Left lung (tissue), 10 donors: ENCODE measurements around the gene MAPT. TPM values are rescaled to one million over a fixed set of nuclear protein-coding genes. Genes with fewer than 3 reads are reported as not detected.

Source experiments
- ATAC-seq: fragments of 200-7000 bp; cut with Tn5 transposase; one replicate; pipeline ENCODE4 v1.9.1; 2020; ENCODE audit warnings: moderate library complexity
- DNase-seq, 4 donors: peaks; one replicate each; pipeline ENCODE4 v3.0.0-alpha.2; 2013 to 2020
- H3K27ac ChIP-seq, 2 donors: fragments of 200-600 bp; sonication (generic) in 1 of 2; one replicate each; pipeline versions ENCODE4 v1.5.0 to v1.8.0; 2020 to 2021
- H3K27me3 ChIP-seq, 2 donors: fragments of 200-600 bp; sonication (generic) in 1 of 2; one replicate each; pipeline versions ENCODE4 v1.5.0 to v1.8.0; 2020 to 2021
- H3K36me3 ChIP-seq, 2 donors: fragments of 200-600 bp; sonication (generic) in 1 of 2; one replicate each; pipeline versions ENCODE4 v1.5.0 to v1.8.0; 2020 to 2021
- H3K4me1 ChIP-seq, 2 donors: fragments of 200-600 bp; one replicate each; pipeline ENCODE4 v1.8.0; 2021
- H3K4me3 ChIP-seq, 2 donors: fragments of 200-600 bp; sonication (generic) in 1 of 2; one replicate each; pipeline versions ENCODE4 v1.5.0 to v1.8.0; 2020 to 2021; ENCODE audit warnings: mild to moderate bottlenecking in 1 of 2
- H3K9me3 ChIP-seq, 2 donors: fragments of 200-600 bp; sonication (generic) in 1 of 2; one replicate each; pipeline versions ENCODE4 v1.5.0 to v1.8.0; 2020 to 2021
- CTCF ChIP-seq, 2 donors: fragments of 200-600 bp; sonication (generic) in 1 of 2; IDR thresholded peaks; one replicate each; pipeline versions ENCODE4 v1.5.0 to v1.8.0; 2021; ENCODE audit warnings: antibody characterized with exemption in 2 of 2
- intact Hi-C, 2 donors: fragments of 100-400 bp; cut with DNase I; formaldehyde crosslinking; loops; one replicate each; pipeline versions ENCODE4 v1.11.2 to v1.14.2; 2022
- polyA plus RNA-seq, 6 donors: library from polyadenylated mRNA; unstranded; fragments of 120-200 nt; gene quantifications; one replicate each; pipeline ENCODE4 v1.2.1, GENCODE V29; 2013; ENCODE audit not compliant: insufficient read length in 6 of 6
- total RNA-seq, 2 donors: library from RNA; stranded (reverse); fragmentation: NEBNext Ultra II Directional; extraction: Animal tissue kit (Norgen Biotek cat#: 25700); gene quantifications; one replicate each; pipeline ENCODE4 v1.2.1, GENCODE V29; 2021
- donor health status: DM: no; HTN: yes; CAD: no.
- donor health status: DM: no; HTN: no; CAD: no.

Gene MAPT
- total and polyA plus RNA-seq, 8 donors = 0.99 to 7.7 (median 5.5) TPM

- H3K4me1 ChIP-seq = no peaks in the 10 kb centered on the region
- H3K9me3 ChIP-seq = no peaks in the 10 kb centered on the region
- peaks cover 0 to 4% of the 10 kb centered on the region in 2 donors for H3K27me3 ChIP-seq
- no peak overlapping the region for H3K4me3 ChIP-seq
- no peaks in the 10 kb centered on the region for H3K36me3 ChIP-seq
- DNase-seq (no peak), ATAC-seq (no peak)
- no peak for TF ChIP-seq CTCF (IDR thresholded peaks at IDR 0.05)
- intact Hi-C loops = no loop called here
- H3K27ac ChIP-seq = no peak overlapping the region
Observed at GRCh38 chr17:46007461-46007965, 113.2 kb downstream of the MAPT start.

GRCh38 chr17:46008591-46008990 is 114.2 kb downstream of the MAPT start:
- DNase-seq (no peak), ATAC-seq (no peak)
- Histone ChIP-seq H3K27me3 (peaks cover 0 to 4% of the 10 kb centered on the region in 2 donors), H3K9me3 (no peaks in the 10 kb centered on the region), H3K4me3 (no peak overlapping the region), H3K36me3 (no peaks in the 10 kb centered on the region), H3K4me1 (no peaks in the 10 kb centered on the region), H3K27ac (no peak overlapping the region)
- intact Hi-C loops = no loop called here
- no peak for TF ChIP-seq CTCF (IDR thresholded peaks at IDR 0.05)

GRCh38 chr17:46009681-46010596 is 115.6 kb downstream of the MAPT start:
- DNase-seq (no peak), ATAC-seq (no peak)
- Histone ChIP-seq H3K36me3 (no peaks in the 10 kb centered on the region), H3K4me1 (no peaks in the 10 kb centered on the region), H3K9me3 (no peaks in the 10 kb centered on the region), H3K27me3 (peaks cover 0 to 4% of the 10 kb centered on the region in 2 donors), H3K27ac (no peak overlapping the region), H3K4me3 (no peak overlapping the region)
- intact Hi-C loops = no loop called here
- no peak for TF ChIP-seq CTCF (IDR thresholded peaks at IDR 0.05)

GRCh38 chr17:46010597-46011186 is 116.3 kb downstream of the MAPT start:
- TF ChIP-seq CTCF (IDR thresholded peaks at IDR 0.05) = no peak
- Histone ChIP-seq H3K27ac (no peak overlapping the region), H3K27me3 (peaks cover 0 to 4% of the 10 kb centered on the region in 2 donors), H3K4me3 (no peak overlapping the region), H3K9me3 (no peaks in the 10 kb centered on the region), H3K36me3 (no peaks in the 10 kb centered on the region), H3K4me1 (no peaks in the 10 kb centered on the region)
- ATAC-seq (no peak), DNase-seq (no peak)
- intact Hi-C loops = no loop called here
